Measurements from ENCODE around the gene ATF3.

Gene ATF3

DNA sequence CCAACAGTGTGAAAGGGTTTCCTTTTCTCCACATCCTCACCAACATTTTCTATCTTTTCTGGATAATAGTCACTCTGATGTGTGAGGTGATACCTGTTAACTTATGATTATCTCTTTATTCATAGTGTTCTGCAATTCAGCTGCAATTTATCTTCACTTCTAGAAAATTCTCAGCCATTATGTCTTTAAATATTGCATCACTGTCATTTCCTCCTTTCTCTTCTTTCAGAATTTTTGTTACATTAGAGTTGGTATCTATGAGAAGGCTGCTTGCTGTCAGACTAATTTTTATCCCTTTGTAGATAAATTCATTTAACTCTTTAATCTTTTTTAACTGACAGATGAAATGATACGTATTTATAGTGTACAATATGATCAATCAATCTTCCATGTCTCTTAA lies 30.5 kb upstream of the ATF3 start:
- Mint-ChIP-seq H3K4me3 (no peak overlapping the region), H3K4me1 (no peaks in the 10 kb centered on the region), H3K9me3 (no peaks in the 10 kb centered on the region), H3K36me3 (ENCODE audit: insufficient read depth) (no peaks in the 10 kb centered on the region), H3K27ac (ENCODE audit: low read depth) (no peak overlapping the region), H3K27me3 (peaks cover 40% of the 10 kb centered on the region)
- ATAC-seq (replicated peaks; ENCODE audit: extremely low read depth, poor library complexity, severe bottlenecking) = no peak
- no peak for DNase-seq (ENCODE audit: low spot score in 2 of 2)

DNA sequence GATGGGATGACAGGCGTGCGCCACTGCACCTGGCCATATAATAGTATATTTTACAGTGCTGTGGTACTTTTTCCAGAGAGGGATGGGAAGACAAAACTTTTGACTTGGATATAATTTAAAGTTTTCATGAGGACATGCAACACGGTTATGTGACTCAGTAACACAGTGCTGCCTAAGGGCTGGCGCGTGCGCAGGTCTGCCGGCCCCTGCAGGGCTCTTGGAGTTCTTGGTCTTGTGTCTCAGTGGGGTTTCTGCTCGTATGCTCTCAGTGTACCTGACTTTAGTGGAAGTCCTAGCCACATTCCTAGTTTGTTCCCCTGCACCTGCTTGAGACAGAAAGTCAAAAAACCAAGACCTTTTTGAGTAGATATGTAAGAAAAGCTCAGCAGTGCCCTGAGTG lies 27.5 kb upstream of the ATF3 start:
- no peak overlapping the region for H3K4me3 Mint-ChIP-seq
- no peak for ATAC-seq (replicated peaks; ENCODE audit: extremely low read depth, poor library complexity, severe bottlenecking)
- no peaks in the 10 kb centered on the region for H3K9me3 Mint-ChIP-seq
- H3K36me3 Mint-ChIP-seq (ENCODE audit: insufficient read depth) = no peaks in the 10 kb centered on the region
- peaks cover 69% of the 10 kb centered on the region for H3K27me3 Mint-ChIP-seq
- H3K4me1 Mint-ChIP-seq = no peaks in the 10 kb centered on the region
- no peak for DNase-seq (ENCODE audit: low spot score in 2 of 2)
- no peak overlapping the region for H3K27ac Mint-ChIP-seq (ENCODE audit: low read depth)

DNA sequence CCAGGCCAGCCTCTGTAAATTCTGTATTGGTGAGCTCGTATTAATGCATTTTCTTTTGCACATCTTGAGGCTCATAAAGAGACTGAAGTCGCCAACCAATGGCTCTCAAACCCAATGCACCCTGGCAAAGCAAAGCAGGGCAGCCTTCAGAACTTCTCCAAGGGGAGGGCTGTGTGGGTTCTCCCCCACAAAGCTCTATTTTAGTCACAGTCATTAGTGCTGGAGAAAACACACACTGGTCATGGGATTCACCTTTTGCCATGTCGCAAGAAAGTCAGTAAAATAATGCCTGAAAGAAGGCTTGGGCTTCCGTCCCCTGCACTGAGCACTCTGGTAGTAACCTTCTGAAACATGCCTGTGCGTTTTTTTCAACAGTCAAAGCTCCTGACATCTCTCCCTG lies 26.3 kb upstream of the ATF3 start:
- no peak overlapping the region for H3K27ac Mint-ChIP-seq (ENCODE audit: low read depth)
- no peaks in the 10 kb centered on the region for H3K4me1 Mint-ChIP-seq

DNA sequence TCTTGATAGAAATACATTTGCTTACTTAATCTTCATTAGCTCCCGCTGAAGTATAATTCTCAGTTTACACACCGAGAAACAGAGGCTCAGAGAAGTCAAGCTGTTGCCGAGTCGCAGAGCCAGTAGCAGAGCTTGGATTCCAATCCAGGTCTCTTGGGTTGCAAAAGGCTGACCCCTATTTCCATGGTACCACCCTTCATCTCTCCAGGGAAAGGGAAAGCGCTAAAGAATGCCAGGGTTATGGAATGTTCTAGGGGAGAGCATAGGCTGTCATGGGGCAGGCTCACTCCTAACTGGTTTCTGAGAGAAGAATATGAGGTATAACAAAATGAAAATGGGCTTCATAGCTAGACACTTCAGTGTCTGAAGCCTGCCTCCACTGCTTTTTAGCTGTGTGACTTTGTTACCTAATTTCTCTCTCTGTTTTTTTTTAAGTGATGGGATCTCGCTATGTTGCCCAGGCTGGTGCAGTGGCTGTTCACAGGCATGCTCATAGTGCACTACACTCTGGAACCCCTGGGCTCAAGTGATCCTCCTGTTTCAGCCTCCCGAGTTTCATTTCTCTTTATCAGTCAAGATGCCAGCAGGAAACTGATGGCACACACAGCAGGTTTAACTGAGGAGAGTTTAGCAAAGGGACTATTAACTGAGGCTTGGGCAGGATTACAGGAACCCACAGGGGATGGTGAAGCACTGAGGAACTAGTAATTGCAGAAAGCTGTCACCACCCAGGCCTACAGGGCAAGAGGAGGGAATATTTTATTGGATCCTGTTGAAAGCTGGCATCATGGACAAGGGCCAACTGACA lies 25.5 kb upstream of the ATF3 start:
- peaks cover 81% of the 10 kb centered on the region for H3K27me3 Mint-ChIP-seq
- H3K9me3 Mint-ChIP-seq = no peaks in the 10 kb centered on the region
- no peaks in the 10 kb centered on the region for H3K36me3 Mint-ChIP-seq (ENCODE audit: insufficient read depth)
- no peak overlapping the region for H3K27ac Mint-ChIP-seq (ENCODE audit: low read depth)
- H3K4me3 Mint-ChIP-seq = no peak overlapping the region
- ATAC-seq (replicated peaks; ENCODE audit: extremely low read depth, poor library complexity, severe bottlenecking) (no peak), DNase-seq (ENCODE audit: low spot score in 2 of 2) (no peak)
- H3K4me1 Mint-ChIP-seq = no peaks in the 10 kb centered on the region

More for the DNA sequence above, 26.3 kb upstream of the ATF3 start:
- Mint-ChIP-seq H3K4me3 (no peak overlapping the region), H3K27me3 (peaks cover 81% of the 10 kb centered on the region), H3K9me3 (no peaks in the 10 kb centered on the region), H3K36me3 (ENCODE audit: insufficient read depth) (no peaks in the 10 kb centered on the region)
- DNase-seq (ENCODE audit: low spot score in 2 of 2) = no peak
- ATAC-seq (replicated peaks; ENCODE audit: extremely low read depth, poor library complexity, severe bottlenecking) = no peak

DNA sequence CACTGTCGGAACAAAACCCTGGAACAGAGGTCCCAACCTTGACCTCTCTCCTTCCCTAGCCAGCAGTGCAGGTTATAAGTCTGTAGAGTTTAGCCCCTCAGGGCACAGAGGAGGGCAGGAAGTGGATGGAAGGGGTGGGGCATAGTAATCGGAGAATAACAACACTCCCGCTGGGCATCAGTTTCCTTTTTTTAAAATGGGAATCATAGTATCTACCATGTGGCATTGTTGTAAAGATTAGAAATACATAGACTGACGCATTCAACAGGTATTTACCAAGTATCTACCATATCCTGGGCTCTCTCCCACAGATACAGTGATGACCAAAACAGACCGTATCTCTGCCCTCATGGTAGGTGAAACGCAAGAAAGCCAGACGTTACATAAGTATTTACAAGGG lies 24.9 kb upstream of the ATF3 start:
- Mint-ChIP-seq H3K4me3 (no peak overlapping the region), H3K36me3 (ENCODE audit: insufficient read depth) (no peaks in the 10 kb centered on the region), H3K9me3 (no peaks in the 10 kb centered on the region), H3K4me1 (no peaks in the 10 kb centered on the region), H3K27ac (ENCODE audit: low read depth) (no peak overlapping the region), H3K27me3 (peaks cover 81% of the 10 kb centered on the region)
- DNase-seq (ENCODE audit: low spot score in 2 of 2) (no peak), ATAC-seq (replicated peaks; ENCODE audit: extremely low read depth, poor library complexity, severe bottlenecking) (no peak)

DNA sequence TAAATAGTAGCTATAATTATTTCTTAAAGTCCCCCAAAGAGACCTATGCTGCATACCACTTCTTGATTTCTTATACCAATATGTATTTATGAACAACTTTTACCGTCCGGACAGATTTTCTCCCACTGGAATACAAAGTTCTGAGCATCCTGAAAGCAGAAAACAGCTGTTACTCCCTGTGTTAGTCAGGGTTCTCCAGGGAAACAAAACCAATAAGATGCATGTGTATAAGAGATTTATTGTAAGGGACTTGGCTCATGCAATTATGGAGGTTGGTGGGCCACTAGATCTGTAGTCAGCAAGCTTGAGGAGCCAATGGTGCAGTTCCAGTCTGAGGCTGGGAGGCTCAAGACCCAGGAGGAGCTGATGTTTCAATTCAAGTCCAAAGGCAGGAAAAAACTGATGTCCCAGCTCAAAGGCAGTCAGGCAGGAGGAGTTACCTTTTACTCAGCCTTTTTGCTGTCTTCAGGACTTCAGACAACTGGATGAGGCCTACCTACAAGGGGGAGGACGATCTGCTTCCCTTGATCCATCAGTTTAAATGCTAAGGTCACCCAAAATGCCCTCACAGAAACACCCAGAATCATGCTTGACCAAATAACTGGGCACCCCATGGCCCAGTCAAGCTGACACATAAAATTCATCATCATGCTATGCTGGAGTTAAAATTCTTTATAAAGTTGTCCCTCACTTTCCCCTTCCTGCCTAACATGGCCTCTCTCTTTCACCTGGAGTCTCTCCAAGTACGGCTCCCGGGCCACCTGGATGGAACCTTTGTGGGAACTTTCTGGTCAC lies 24.3 kb upstream of the ATF3 start:
- no peak overlapping the region for H3K4me3 Mint-ChIP-seq
- H3K27ac Mint-ChIP-seq (ENCODE audit: low read depth) = no peak overlapping the region
- H3K27me3 Mint-ChIP-seq = peaks cover 83% of the 10 kb centered on the region
- DNase-seq (ENCODE audit: low spot score in 2 of 2) (no peak), ATAC-seq (replicated peaks; ENCODE audit: extremely low read depth, poor library complexity, severe bottlenecking) (no peak)
- H3K9me3 Mint-ChIP-seq = no peaks in the 10 kb centered on the region
- no peaks in the 10 kb centered on the region for H3K36me3 Mint-ChIP-seq (ENCODE audit: insufficient read depth)
- H3K4me1 Mint-ChIP-seq = no peaks in the 10 kb centered on the region

DNA sequence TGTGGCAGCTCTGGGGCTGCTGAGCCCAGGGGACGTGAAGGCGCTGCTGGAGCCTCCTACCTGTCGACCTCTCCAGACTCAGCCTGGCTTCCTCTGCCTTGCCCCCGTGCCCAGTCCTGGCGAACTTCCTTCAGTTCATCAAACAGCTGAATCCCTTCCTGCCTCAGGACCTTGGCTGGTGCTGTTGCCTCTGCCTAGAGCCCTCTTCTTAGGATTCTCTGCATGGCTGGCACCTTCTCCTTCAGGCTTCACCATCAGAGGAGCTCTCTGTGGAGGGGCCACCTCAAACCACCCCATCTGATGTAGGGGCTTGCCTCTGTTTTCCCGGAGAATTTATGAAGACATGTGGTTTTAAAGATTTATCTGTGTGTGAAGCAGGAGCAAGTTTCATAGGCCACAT lies 23.4 kb upstream of the ATF3 start:
- H3K4me1 Mint-ChIP-seq = no peaks in the 10 kb centered on the region
- H3K4me3 Mint-ChIP-seq = no peak overlapping the region
- H3K36me3 Mint-ChIP-seq (ENCODE audit: insufficient read depth) = no peaks in the 10 kb centered on the region
- peaks cover 85% of the 10 kb centered on the region for H3K27me3 Mint-ChIP-seq
- DNase-seq (ENCODE audit: low spot score in 2 of 2) = no peak
- no peak for ATAC-seq (replicated peaks; ENCODE audit: extremely low read depth, poor library complexity, severe bottlenecking)
- H3K27ac Mint-ChIP-seq (ENCODE audit: low read depth) = no peak overlapping the region
- H3K9me3 Mint-ChIP-seq = no peaks in the 10 kb centered on the region

DNA sequence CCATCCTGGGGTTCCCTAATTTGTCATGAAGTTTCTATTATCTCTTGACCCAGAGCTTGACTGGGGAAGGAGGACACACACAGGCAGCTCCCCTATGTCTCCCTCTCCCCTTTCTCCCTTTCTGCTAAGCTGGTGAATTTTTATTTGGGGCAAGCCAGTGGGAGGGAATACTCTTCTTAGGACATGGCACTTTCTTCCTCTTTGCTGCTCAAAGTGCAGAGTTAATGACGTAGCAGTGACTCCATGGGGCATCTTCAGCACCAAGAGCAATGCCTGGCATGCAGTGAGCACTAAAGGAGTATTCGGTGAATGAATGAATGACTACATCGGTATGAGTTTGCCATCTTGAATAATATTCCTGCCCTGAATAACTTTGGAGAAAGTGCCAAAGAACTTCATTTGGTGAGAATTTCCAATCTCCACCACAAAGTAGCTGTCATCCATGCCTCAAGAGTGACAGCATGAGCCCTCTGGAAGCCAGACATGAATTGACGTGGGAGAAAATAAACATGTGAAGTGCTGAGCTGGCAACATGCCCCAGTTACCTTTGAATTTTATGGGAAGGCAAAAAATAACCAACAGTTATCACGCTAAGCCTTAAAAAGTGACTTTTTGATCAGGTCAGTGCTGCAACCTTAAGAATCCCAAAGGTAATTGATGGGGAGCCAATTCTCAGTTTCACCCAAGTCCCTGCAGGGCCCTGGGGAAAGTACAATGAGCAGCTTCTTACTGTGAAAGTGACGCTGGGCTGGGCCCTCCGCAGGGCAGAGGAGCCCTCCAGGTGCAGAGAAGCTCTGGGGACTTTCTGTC lies 22.1 kb upstream of the ATF3 start:
- ATAC-seq (replicated peaks; ENCODE audit: extremely low read depth, poor library complexity, severe bottlenecking) (no peak), DNase-seq (ENCODE audit: low spot score in 2 of 2) (no peak)
- Mint-ChIP-seq H3K4me3 (no peak overlapping the region), H3K27ac (ENCODE audit: low read depth) (no peak overlapping the region), H3K36me3 (ENCODE audit: insufficient read depth) (no peaks in the 10 kb centered on the region), H3K9me3 (no peaks in the 10 kb centered on the region), H3K27me3 (peaks cover 90% of the 10 kb centered on the region), H3K4me1 (no peaks in the 10 kb centered on the region)

DNA sequence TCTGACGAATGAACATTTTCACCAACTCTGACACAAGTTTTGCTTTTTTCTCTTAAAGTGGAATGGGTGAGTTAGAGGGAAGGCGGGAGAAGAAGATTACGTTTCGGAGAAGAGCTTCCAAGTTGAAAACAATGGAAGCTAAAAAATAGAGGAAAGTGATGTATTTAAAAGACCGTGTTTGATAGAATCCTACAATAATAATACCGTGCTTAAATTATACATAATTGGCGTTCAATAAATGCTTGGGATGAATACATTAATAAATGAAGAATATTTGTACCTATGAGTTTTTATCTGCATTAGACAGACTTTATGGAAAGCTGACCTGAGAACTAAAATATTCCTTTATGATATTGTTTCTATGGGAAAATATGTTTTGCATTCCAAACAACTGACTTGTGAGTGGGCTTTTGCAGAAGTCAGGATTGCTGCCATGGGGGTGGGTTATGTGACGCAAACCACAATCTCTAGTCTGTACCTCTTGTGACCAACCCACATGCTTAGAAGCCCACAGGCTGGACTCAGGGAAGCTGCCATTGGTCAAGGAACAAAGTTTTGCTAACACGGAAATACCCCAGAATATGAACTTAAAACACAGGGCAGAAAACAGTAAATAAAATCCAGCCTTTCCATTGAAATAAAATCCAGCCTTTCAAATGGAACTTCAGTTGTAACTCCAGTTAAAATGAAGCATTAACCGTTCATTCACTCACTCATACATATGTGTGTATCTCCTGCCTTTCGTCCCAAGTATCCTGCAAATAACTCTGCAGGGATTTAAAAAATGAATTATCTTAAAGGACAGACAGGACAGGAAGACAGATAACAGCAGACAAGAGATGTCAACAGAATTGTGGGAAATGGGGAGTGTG lies 21.3 kb upstream of the ATF3 start:
- Mint-ChIP-seq H3K27me3 (peaks cover 87% of the 10 kb centered on the region), H3K27ac (ENCODE audit: low read depth) (no peak overlapping the region), H3K9me3 (no peaks in the 10 kb centered on the region)

DNA sequence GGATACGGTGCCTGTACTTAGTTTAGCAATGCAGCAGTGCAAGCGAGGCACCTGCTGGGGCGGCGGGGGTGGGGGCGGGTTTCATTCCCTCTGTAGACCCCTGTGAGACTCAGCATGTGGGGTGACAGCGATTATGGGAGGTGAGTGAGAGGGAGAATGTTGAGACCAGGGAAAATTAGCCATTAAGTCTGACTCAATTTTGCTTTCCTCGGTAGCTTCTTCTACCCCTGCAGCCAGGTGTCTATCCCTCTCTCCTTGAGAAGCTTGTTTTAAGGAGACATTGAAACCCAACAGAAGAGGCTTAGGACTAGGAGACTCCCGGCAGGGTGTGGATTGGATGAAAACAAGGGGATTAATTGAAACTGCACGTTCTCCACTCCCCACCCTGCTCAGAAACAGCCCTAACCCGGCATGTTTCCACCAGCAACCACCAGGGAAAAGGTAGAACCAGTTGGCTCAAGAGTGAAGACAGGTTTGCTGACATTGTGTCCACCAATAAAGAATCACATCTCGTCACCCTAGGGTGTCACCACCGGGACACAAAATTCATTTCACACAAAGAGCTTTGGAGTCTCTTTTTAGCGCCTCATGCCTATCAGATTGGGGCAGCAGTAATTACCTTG lies 20.6 kb upstream of the ATF3 start:
- no peaks in the 10 kb centered on the region for H3K4me1 Mint-ChIP-seq
- no peaks in the 10 kb centered on the region for H3K9me3 Mint-ChIP-seq
- peaks cover 80% of the 10 kb centered on the region for H3K27me3 Mint-ChIP-seq
- no peak for ATAC-seq (replicated peaks; ENCODE audit: extremely low read depth, poor library complexity, severe bottlenecking)
- no peak overlapping the region for H3K27ac Mint-ChIP-seq (ENCODE audit: low read depth)
- no peaks in the 10 kb centered on the region for H3K36me3 Mint-ChIP-seq (ENCODE audit: insufficient read depth)
- H3K4me3 Mint-ChIP-seq = no peak overlapping the region
- no peak for DNase-seq (ENCODE audit: low spot score in 2 of 2)

More for the DNA sequence above, 21.3 kb upstream of the ATF3 start:
- H3K4me3 Mint-ChIP-seq = no peak overlapping the region
- no peak for DNase-seq (ENCODE audit: low spot score in 2 of 2)
- no peaks in the 10 kb centered on the region for H3K36me3 Mint-ChIP-seq (ENCODE audit: insufficient read depth)
- no peaks in the 10 kb centered on the region for H3K4me1 Mint-ChIP-seq
- ATAC-seq (replicated peaks; ENCODE audit: extremely low read depth, poor library complexity, severe bottlenecking) = no peak

DNA sequence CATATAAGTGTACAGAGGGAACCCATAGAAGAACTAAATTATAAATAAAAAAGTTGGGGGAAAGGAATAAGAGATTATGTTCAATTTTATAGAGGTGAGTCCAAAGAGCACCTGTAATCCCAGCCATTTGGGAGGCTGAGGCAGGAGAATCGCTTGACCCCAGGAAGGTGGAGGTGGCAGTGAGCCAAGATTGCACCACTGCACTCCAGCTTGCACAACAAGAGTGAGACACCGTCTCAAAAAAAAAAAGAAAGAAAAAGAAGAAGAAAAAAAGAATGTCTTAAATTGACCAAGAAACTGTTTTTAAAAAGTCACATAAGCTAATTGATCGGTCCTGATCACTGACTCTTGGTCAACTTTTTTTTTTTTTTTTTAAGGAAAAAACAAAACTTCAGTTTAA lies 19.1 kb upstream of the ATF3 start:
- ATAC-seq (replicated peaks; ENCODE audit: extremely low read depth, poor library complexity, severe bottlenecking) = no peak
- DNase-seq (ENCODE audit: low spot score in 2 of 2) = no peak
- Mint-ChIP-seq H3K4me1 (no peaks in the 10 kb centered on the region), H3K27ac (ENCODE audit: low read depth) (no peak overlapping the region), H3K9me3 (no peaks in the 10 kb centered on the region), H3K36me3 (ENCODE audit: insufficient read depth) (no peaks in the 10 kb centered on the region), H3K27me3 (peaks cover 66% of the 10 kb centered on the region), H3K4me3 (no peak overlapping the region)

All from central memory CD8-positive, alpha-beta T cell (primary cell).